GM18517 (cell line): ENCODE results near the gene VPS11.
"Not testable (repeated sequence)": the region's sequence is repeated elsewhere in the genome, so short reads cannot be mapped to it uniquely, and the experiment has no call there.

Experiments
- ATAC-seq: cut with Tn5 transposase; IDR thresholded peaks from one replicate; pipeline ENCODE4 v1.9.1; 2021; ENCODE audit warnings: mild to moderate bottlenecking, moderate library complexity; ENCODE audit not compliant: unreplicated experiment

VPS11 gene

DNA sequence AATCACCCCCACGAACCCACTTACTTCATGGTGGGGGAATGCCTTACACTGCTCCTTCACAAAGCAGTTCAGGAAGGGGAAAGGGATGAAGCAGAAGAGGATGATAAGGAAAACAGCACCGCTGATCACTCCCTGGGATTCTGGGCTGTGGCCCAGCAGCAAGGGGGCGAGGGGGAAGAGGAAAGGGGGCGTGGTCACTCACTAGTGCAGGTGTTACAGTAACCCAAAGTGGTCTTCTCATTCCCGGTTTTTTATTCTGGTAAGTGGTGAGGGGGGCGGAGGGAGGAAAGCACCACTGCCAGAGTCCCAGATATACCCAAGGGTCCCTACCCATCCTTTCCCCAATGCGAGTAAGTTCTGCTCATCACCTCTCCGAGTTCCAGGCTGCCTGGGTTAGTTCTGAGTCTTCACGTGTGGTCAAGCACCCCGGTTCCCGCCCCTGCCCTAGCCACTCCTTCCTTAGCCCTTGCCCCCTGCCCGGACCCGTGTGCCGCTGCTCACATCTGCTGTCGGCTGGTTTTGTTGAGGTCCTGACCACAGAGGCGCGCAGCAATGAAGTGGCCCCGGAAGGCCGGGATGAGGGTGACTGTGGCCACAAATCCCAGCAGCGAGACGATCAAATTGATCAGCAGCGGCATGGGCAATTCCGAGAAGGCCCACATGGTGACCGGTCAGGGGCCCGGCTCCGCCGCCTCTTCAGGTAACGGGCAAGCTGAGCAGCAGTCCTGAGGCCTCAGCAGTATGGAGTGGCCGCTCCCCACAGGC is 33.6 kb downstream of the VPS11 start:
- peak; percentile 15 for ATAC-seq

GRCh38 chr11:119101759-119102423 is 34.3 kb downstream of the VPS11 start, which contains the start of gene DPAGT1:
DPAGT1 (minus strand) TSS chr11:119101853; CDS start chr11:119101655, 198 bp downstream.
- peak; percentile 77 for ATAC-seq

DNA sequence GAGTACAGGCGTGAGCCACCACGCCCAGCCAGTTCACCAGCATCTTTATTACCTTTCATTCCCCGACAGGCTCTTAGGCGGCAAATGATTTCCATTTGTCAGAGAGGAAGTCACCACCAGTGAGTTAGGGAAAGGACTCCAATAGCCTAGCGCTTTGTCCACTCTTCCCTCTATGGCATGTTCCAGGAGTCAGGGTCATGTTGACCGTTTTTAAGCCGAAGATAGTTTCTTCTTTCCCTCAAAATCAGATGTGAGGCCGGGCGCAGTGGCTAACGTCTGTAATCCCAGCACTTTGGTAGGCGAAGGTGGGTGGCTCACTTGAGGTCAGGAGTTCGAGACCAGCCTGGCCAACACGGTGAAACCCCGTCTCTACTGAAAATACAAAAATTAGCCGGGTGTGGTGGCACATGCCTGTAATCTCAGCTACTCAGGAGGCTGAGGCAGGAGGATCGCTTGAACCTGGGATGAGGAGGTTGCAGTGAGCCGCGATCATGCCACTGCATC is 35.6 kb downstream of the VPS11 start:
- not testable (repeated sequence) for ATAC-seq

GRCh38 chr11:119103793-119104192 is 36.2 kb downstream of the VPS11 start:
- ATAC-seq: no peak

- ATAC-seq: peak; percentile 60
Observed at GRCh38 chr11:119106564-119107537, 39.2 kb downstream of the VPS11 start, which contains the start of gene C2CD2L. C2CD2L (plus strand) TSS chr11:119107344; CDS start chr11:119107742, 398 bp downstream.

DNA sequence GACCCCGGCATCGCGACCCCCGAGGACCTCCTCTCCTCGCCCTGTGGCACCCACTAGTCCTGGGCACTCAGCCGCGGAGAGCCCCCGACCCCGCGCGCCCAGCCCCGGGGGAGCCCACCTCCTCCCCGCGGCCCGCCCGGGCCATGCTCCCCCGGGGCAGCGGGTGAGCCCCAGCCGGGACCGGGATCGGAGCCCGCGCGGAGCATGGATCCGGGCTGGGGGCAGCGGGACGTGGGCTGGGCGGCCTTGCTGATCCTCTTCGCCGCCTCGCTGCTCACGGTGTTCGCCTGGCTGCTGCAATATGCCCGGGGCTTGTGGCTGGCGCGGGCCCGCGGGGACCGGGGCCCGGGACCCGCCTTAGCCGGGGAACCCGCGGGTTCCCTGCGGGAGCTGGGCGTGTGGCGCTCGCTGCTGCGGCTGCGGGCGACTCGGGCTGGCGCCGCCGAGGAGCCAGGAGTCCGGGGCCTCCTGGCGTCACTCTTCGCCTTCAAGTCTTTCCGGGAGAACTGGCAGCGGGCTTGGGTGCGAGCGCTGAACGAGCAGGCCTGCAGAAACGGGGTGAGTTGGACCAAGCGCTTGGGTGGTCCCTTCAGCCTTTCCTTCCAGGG is 40.0 kb downstream of the VPS11 start:
- peak; percentile 23 for ATAC-seq

DNA sequence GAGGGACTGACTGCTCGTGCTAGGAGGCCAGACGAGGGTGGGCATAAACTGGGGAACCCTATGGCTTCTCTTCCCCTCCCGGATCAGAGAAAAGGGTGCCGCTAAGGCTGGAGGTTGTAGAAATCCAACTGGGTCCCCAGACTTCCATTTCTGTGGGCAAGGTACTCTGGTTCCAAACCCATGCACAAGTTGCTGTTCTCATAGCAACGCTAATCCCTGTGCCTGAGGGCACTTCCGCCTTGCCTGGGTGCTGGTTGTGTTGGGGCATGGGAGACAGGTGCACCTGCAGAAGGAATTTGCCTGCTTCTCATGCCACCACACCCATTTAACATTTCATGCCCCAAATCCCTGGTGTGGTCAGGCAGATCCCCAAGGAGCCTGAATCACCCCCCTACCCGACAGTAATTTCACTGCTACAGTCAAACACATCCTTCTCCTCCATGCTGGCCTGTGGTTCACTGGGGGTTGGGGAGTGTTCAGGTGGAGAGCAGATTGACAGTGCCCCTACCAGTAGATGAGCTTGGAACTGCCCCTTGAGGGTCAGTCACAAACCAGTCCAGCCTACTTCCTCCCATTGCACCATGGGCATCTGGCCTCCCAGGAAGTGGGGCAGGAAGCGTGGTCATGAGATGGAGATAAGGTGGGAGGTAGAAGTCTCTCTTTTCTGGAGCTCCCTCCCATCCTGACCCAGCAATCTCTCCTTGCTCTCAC is 40.7 kb downstream of the VPS11 start:
- ATAC-seq: no peak

DNA sequence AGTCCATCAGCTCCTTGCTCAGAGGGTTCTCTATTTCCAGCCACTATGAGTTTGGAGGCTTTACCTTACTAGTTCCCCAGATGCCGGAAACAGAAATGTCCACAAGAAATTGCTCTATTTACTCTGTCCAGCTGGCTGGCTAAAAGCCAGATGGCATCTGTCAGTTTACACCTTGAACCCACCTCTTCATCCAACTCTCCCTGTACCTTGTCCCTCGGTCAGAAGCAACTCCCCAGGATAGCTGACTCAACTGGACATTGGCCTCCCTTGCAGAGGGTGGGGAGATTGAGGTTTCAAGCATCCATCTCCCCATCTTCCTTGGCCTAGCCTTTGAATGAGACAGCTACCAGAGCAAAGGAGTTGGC is 41.2 kb downstream of the VPS11 start:
- no peak for ATAC-seq

DNA sequence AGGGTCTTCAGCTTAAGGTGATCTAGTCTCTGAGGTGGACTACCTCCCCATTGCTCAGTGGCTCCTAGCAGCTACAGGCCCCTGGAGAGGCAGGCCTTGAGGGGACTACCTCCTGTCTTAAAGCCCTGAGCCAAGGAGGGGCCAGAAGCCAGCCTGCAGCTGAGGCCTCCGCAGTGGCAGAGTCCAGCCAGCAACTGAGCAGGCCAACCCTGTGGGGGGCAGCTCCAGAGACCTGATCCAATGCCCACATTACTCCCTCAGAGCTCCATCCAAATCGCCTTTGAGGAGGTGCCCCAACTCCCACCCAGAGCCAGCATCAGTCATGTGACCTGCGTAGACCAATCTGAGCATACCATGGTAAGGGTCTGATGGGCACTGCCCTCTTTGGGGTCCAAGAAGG is 42.2 kb downstream of the VPS11 start:
- no peak for ATAC-seq

DNA sequence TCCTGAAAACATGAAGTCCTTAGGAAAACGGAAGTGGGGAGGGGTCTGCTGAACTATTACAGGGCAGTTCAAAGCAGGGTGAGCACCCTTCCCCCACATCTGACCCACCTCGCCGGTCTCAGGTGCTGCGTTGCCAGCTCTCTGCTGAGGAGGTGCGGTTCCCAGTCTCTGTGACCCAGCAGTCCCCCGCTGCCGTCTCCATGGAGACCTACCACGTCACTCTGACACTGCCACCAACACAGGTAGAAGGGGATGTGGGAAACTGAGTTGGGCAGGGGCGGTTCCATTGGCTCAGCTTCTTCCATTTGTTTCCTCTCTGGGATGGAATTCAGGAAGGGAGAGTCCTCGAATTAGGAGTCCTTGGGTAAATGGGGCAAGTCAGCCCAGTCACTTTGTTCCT is 42.8 kb downstream of the VPS11 start:
- no peak for ATAC-seq

- ATAC-seq: no peak
Observed at GRCh38 chr11:119111361-119111925, 43.8 kb downstream of the VPS11 start.

DNA sequence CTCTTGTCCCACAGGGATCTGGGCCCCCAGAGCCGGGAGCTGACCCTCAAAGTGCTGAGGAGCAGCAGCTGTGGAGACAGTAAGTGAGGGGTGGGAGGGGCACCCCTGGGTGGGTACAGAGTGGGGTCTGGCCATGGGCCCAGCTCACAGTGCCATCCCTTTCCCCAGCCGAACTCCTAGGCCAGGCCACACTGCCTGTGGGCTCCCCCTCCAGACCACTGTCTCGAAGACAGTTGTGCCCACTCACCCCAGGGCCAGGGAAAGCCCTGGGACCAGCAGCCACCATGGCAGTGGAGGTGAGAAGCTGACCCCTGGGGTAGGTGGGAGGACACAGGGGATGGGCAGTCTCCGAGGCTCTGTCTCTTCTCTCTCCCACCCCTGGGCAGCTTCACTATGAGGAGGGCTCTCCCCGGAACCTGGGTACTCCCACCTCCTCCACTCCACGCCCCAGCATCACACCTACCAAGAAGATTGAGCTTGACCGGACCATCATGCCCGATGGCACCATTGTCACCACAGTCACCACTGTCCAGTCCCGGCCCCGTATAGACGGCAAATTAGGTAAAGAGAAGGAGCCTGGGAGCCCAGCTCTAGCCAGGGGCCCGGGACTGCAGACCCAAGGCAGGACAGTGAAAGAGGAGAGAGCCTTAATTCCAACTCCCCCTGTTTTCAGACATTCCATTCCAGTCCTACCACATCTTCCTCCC is 44.8 kb downstream of the VPS11 start:
- no peak for ATAC-seq

DNA sequence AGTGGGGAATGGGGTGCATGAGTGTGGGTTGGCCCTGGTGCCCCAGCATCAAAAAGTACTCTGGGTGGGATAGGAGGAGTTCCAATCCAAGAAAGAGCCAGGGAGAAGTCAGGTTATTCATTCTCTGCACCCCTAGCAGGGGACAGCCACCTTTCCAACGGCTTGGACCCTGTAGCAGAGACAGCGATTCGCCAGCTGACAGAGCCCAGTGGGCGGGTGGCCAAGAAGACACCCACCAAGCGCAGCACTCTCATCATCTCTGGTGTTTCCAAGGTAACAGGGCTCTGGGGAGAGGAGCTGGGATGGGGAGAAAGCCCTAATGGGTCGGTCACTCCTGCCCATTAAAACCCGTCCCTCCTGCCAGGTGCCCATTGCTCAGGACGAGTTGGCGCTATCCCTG is 46.1 kb downstream of the VPS11 start:
- no peak for ATAC-seq

- no peak for ATAC-seq
Observed at GRCh38 chr11:119114351-119114750, 46.7 kb downstream of the VPS11 start.

- no peak for ATAC-seq
Observed at GRCh38 chr11:119115484-119116234, 48.0 kb downstream of the VPS11 start.

- no peak for ATAC-seq
Observed at GRCh38 chr11:119116235-119116594, 48.6 kb downstream of the VPS11 start.

- no peak for ATAC-seq
Observed at GRCh38 chr11:119116601-119117000, 49.0 kb downstream of the VPS11 start.

GRCh38 chr11:119117004-119117706 is 49.5 kb downstream of the VPS11 start:
- ATAC-seq: no peak
